IMR-90 (cell line): Measurements from ENCODE around the gene WFDC10A. TPM values are rescaled to one million over a fixed set of nuclear protein-coding genes. Genes with fewer than 3 reads are reported as not detected.

Experiments
- ATAC-seq: fragments of 200-7000 bp; cut with Tn5 transposase; 2 replicates; pipeline ENCODE4 v1.9.1; 2020; ENCODE audit warnings: low read depth, mild to moderate bottlenecking, moderate library complexity
- BruUV-seq: library from RNA; stranded (reverse); fragments of 400-500 nt; replicated peaks from 2 replicates; lab custom pipeline; 2021; lab: Mats Ljungman, UMichigan
- CTCF ChIA-PET: fragments of 300-600 bp; formaldehyde crosslinking; extraction: SDS; loops from one replicate; lab custom pipeline; 2021; ENCODE audit warnings: antibody characterized with exemption; lab: Yijun Ruan, JAX
- POLR2A ChIA-PET: fragments of 300-600 bp; sonication (Branson Sonifier 250); formaldehyde crosslinking; loops from one replicate; lab custom pipeline; 2022; ENCODE audit warnings: antibody characterized with exemption; ENCODE audit not compliant: unreplicated experiment; lab: Charles Lee
- DNase-seq: peaks from one replicate; pipeline ENCODE4 v3.0.0; 2013
- H2AFZ ChIP-seq: replicated peaks from 2 replicates; pipeline ENCODE3; 2013; ENCODE audit warnings: low read length, mild to moderate bottlenecking; ENCODE audit not compliant: poor library complexity
- H2AK5ac ChIP-seq: 2 replicates; pipeline ENCODE4 v1.6.1; 2013; ENCODE audit warnings: low read depth, low read length, inconsistent platforms
- H2AK9ac ChIP-seq: replicated peaks from 2 replicates; pipeline ENCODE3; 2013; ENCODE audit warnings: mild to moderate bottlenecking, low read depth, low read length, moderate library complexity; ENCODE audit not compliant: poor library complexity
- H2BK120ac ChIP-seq: 2 replicates; pipeline ENCODE4 v1.6.1; 2013; ENCODE audit warnings: low read depth, low read length, inconsistent platforms
- H2BK15ac ChIP-seq: 3 replicates; pipeline ENCODE4 v1.6.1; 2013; ENCODE audit warnings: low read depth, low read length, inconsistent platforms
- H2BK20ac ChIP-seq: 2 replicates; pipeline ENCODE4 v1.6.1; 2013; ENCODE audit warnings: low read depth, mild to moderate bottlenecking, inconsistent platforms, low read length, moderate library complexity
- H2BK5ac ChIP-seq: 2 replicates; pipeline ENCODE4 v1.6.1; 2013; ENCODE audit warnings: mild to moderate bottlenecking, low read depth, low read length, inconsistent platforms; ENCODE audit not compliant: poor library complexity, severe bottlenecking
- H3K14ac ChIP-seq: replicated peaks from 2 replicates; pipeline ENCODE4 v1.6.1; 2013; ENCODE audit warnings: low read depth, low read length, inconsistent platforms
- H3K18ac ChIP-seq: 2 replicates; pipeline ENCODE4 v1.6.1; 2013; ENCODE audit warnings: low read depth, low read length, control low read depth
- H3K23ac ChIP-seq: 2 replicates; pipeline ENCODE4 v1.6.1; 2013; ENCODE audit warnings: low read depth, low read length, inconsistent platforms
- H3K27ac ChIP-seq: 2 replicates; pipeline ENCODE4 v1.5.1; 2013; ENCODE audit warnings: mild to moderate bottlenecking, control low read depth, low read length; ENCODE audit not compliant: insufficient read depth
- H3K27me3 ChIP-seq: 2 replicates; pipeline ENCODE4 v1.6.1; 2013; ENCODE audit warnings: low read length; ENCODE audit not compliant: control insufficient read depth, insufficient read depth
- H3K36me3 ChIP-seq: 2 replicates; pipeline ENCODE4 v1.6.1; 2013; ENCODE audit warnings: low read length, mixed read lengths; ENCODE audit not compliant: control insufficient read depth, insufficient read depth
- H3K4ac ChIP-seq: 2 replicates; pipeline ENCODE4 v1.6.1; 2013; ENCODE audit warnings: low read depth, low read length, inconsistent platforms
- H3K4me1 ChIP-seq: 2 replicates; pipeline ENCODE4 v1.6.1; 2013; ENCODE audit warnings: low read length, mixed read lengths; ENCODE audit not compliant: control insufficient read depth, insufficient read depth
- H3K4me2 ChIP-seq: 2 replicates; pipeline ENCODE4 v1.6.1; 2013; ENCODE audit warnings: low read depth, mild to moderate bottlenecking, control low read depth, low read length, moderate library complexity
- H3K4me3 ChIP-seq: 2 replicates; pipeline ENCODE4 v1.5.1; 2013; ENCODE audit warnings: low read depth, mild to moderate bottlenecking, control low read depth, low read length, moderate library complexity; ENCODE audit not compliant: insufficient read depth
- H3K56ac ChIP-seq: 2 replicates; pipeline ENCODE4 v1.6.1; 2013; ENCODE audit warnings: low read length, inconsistent platforms; ENCODE audit not compliant: insufficient read depth; ENCODE audit errors: extremely low read depth
- H3K79me1 ChIP-seq, 2 experiments: 2 replicates each; pipeline ENCODE4 v1.6.1; 2013; ENCODE audit warnings: low read length in 2 of 2, inconsistent platforms in 1 of 2, low read depth in 1 of 2
- H3K9ac ChIP-seq: 2 replicates; pipeline ENCODE4 v1.6.1; 2013; ENCODE audit warnings: low read depth, low read length, control low read depth
- H3K9me1 ChIP-seq: 2 replicates; pipeline ENCODE4 v1.6.1; 2013; ENCODE audit warnings: low read length, inconsistent platforms; ENCODE audit not compliant: insufficient read depth
- H3K9me3 ChIP-seq: 2 replicates; pipeline ENCODE4 v1.6.1; 2013; ENCODE audit warnings: low read length; ENCODE audit not compliant: control insufficient read depth, insufficient read depth
- H4K20me1 ChIP-seq: 2 replicates; pipeline ENCODE4 v1.6.1; 2013; ENCODE audit warnings: low read length, inconsistent platforms; ENCODE audit not compliant: insufficient read depth
- H4K5ac ChIP-seq: 2 replicates; pipeline ENCODE4 v1.6.1; 2013; ENCODE audit warnings: mild to moderate bottlenecking, low read depth, low read length, control low read depth
- H4K8ac ChIP-seq, 2 experiments: 2 replicates each; pipeline ENCODE4 v1.6.1; 2013; ENCODE audit warnings: low read depth in 2 of 2, low read length in 2 of 2, control low read depth in 1 of 2, inconsistent platforms in 1 of 2
- H4K91ac ChIP-seq: 2 replicates; pipeline ENCODE4 v1.6.1; 2013; ENCODE audit warnings: low read depth, low read length, inconsistent platforms; ENCODE audit not compliant: insufficient read depth
- POLR2A ChIP-seq: IDR thresholded peaks from 2 replicates; pipeline ENCODE4 v1.6.1; 2012; ENCODE audit warnings: mild to moderate bottlenecking, low read depth, low read length
- RAD21 ChIP-seq: IDR thresholded peaks from 2 replicates; pipeline ENCODE4 v1.6.1; 2012; ENCODE audit warnings: low read length, improper control_type of control experiment
- RCOR1 ChIP-seq: IDR thresholded peaks from 2 replicates; pipeline ENCODE4 v1.6.1; 2012; ENCODE audit warnings: mild to moderate bottlenecking, low read length, improper control_type of control experiment; ENCODE audit not compliant: insufficient replicate concordance
- WGBS, 2 experiments: methylation state at CpG; one replicate each; pipeline versions ENCODE4 v1.1.5 to v1.1.7; 2013; ENCODE audit warnings: missing lambda C conversion rate in 2 of 2; ENCODE audit not compliant: insufficient read length in 1 of 2; ENCODE audit errors: extremely low coverage in 2 of 2; 5-methylcytosine and 5-hydroxymethylcytosine counted together
- dilution Hi-C: fragments of 300-500 bp; cut with HindIII; formaldehyde crosslinking; loops from one replicate; pipeline ENCODE4 v1.14.3; 2018; ENCODE audit warnings: low sequenced_read_pairs; ENCODE audit not compliant: unreplicated experiment
- in situ Hi-C: fragments of 300-500 bp; cut with MboI; formaldehyde crosslinking; loops from 3 replicates; pipeline ENCODE4 v1.14.3; 2019; ENCODE audit warnings: low sequenced_read_pairs, inconsistent platforms, mixed read lengths
- intact Hi-C: fragments of 100-400 bp; cut with micrococcal nuclease; formaldehyde crosslinking; loops from 2 replicates; pipeline ENCODE4 v1.10.0; 2022
- polyA plus RNA-seq, 3 experiments: library from polyadenylated mRNA; depleted of rRNA; stranded (reverse); fragments of >200 nt; gene quantifications; 2 replicates each; pipeline ENCODE4 v1.2.3, GENCODE V29; 2012; ENCODE audit warnings: low replicate concordance in 1 of 3
- total RNA-seq: library from RNA; depleted of rRNA; stranded (reverse); fragments of >200 nt; gene quantifications from 2 replicates; pipeline ENCODE4 v1.2.3, GENCODE V29; 2012

The WFDC10A gene
- total and polyA plus RNA-seq, 2 of the 4 experiments (the other 2 are of a cell fraction) = not detected

DNA sequence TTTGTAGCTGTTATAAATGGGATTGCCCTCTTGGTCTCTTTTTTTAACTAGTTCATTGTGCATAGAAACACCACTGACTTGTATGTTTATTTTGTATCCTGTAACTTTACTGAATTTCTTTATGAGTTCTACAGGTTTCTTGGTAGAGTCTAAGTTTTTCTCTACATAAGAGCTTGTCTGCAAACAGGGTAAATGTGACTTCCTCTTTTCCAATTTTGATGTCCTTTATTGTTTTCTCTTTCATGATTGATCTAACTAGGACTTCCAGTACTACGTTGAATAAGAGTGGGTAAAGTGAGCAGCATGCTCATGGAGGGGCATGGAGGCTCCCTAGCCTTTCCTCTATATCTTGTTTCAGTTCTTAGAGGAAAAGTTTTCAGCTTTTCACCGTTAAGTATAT is 3.0 kb upstream of the WFDC10A start:
- no peak overlapping the region for H3K4me2 ChIP-seq
- no peak overlapping the region for H4K5ac ChIP-seq
- H3K14ac ChIP-seq = no peak overlapping the region
- no peaks in the 10 kb centered on the region for H3K4me1 ChIP-seq
- ChIA-PET CTCF (interaction anchor here (0.6 kb wide), 1 partner anchor 653 kb away, joined by 3 read pairs; no protein-coding TSS in a partner anchor), POLR2A (no interaction called here)
- H2AK9ac ChIP-seq = no peak overlapping the region
- no peak overlapping the region for H2BK120ac ChIP-seq
- no peak overlapping the region for H2AK5ac ChIP-seq
- H3K27me3 ChIP-seq = no peaks in the 10 kb centered on the region
- no peaks in the 10 kb centered on the region for H3K9me1 ChIP-seq
- H2AFZ ChIP-seq = no peak overlapping the region
- H3K9ac ChIP-seq = no peak overlapping the region
- H3K79me1 ChIP-seq = no peaks in the 10 kb centered on the region
- WGBS, 2 experiments = no CpG with 5 or more reads among the region's 2 CpGs
- no peak overlapping the region for H3K4me3 ChIP-seq
- no peak overlapping the region for H2BK5ac ChIP-seq
- no peak overlapping the region for H3K18ac ChIP-seq
- H3K4ac ChIP-seq = no peak overlapping the region
- H3K36me3 ChIP-seq = no peaks in the 10 kb centered on the region
- no peak overlapping the region for H3K23ac ChIP-seq
- no peak overlapping the region for H3K27ac ChIP-seq
- no peaks in the 10 kb centered on the region for H4K20me1 ChIP-seq
- no peak overlapping the region for H3K56ac ChIP-seq
- no peak for DNase-seq
- intact Hi-C loops = no loop called here
- TF ChIP-seq RCOR1 = no peak
- TF ChIP-seq POLR2A = no peak
- no peak for TF ChIP-seq RAD21
- no peak overlapping the region for H2BK15ac ChIP-seq
- no TSS peak for BruUV-seq
- no peak overlapping the region for H4K8ac ChIP-seq
- H2BK20ac ChIP-seq = no peak overlapping the region
- dilution Hi-C loops = no loop called here
- ATAC-seq = no peak
- H4K91ac ChIP-seq = no peak overlapping the region
- H3K9me3 ChIP-seq = no peaks in the 10 kb centered on the region
- in situ Hi-C loops = no loop called here
